CD4-positive, alpha-beta T cell treated with Interleukin-21 for 1 hour (primary cell): ENCODE measurements around the gene HOXD9.

Experiments used
- DNase-seq: peaks from one replicate; pipeline ENCODE4 v3.0.0-alpha.2; 2020

HOXD9 gene

DNA sequence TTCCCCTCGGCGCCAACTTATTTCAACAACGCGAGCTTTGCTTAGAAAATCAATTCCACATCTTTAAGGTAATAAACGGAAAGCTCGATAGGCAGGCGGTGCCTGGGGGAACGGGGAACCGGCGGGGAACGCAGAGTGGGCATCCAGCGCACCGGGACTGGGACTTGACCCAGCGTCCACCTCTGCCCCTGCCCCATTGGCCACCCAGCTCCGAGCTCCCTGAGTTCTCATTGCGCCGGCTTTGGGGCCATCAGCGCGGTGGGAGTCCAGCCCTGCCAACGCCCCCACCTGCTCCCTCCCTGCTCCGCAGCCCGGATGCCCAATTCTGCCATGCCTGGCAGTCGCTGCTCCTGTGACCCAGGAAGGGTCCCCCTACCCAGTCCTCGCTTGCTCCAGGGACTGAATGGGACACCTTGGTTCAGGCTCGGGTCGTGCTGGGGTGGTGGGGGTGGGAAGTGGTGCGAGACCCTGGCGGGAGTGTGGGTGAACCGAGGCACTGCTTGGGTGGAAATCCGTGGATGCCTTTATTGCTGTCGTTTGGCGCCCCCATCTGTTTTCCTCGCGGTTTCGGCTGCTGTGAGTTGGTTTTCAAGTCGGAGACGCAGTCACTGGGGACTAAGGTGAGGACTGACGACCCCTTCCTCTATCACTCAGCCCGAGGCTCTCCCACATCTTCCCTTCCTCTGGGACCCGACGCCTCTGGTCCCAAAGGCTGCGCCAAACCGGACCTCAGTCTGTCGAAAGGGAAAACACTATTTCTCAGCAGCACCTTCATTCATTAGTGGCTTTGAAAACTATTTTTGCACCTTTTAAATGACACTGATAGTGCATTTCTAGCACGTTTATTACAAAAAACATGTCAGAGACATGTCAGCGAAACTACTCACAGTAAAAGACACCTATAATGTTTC lies 36.4 kb upstream of the HOXD9 start:
- no peak for DNase-seq

DNA sequence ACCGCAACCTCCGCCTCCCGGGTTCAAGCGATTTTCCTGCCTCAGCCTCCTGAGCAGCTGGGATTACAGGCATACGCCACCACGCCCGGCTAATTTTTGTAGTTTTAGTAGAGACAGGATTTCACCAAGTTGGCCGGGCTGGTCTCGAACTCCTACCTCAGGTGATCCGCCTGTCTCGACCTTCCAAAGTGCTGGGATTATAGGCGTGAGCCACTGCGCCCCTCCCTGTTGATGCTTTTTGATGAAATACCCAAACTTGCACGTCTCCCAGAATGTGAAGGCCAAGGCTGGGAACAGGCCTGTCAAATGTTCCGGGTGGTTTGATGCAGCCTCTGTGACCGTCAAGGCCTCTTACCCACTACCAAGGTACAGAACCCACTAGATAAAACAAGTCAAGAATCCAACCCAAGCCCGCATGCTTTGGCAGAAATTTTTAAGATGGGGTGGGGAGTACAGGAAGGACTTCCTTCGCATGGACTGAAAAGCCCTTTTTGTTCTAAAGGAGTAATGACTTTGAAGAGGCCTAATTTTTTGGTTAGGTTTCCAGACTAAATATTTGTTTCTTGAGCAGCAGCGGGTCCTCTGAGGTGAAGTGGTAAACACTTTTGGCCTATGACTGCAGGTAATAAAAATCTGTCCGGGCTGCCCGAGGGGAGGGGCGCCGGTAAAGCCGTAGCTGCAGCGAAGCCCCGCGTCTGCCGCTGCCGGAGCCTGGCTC lies 35.0 kb upstream of the HOXD9 start:
- no peak for DNase-seq

DNA sequence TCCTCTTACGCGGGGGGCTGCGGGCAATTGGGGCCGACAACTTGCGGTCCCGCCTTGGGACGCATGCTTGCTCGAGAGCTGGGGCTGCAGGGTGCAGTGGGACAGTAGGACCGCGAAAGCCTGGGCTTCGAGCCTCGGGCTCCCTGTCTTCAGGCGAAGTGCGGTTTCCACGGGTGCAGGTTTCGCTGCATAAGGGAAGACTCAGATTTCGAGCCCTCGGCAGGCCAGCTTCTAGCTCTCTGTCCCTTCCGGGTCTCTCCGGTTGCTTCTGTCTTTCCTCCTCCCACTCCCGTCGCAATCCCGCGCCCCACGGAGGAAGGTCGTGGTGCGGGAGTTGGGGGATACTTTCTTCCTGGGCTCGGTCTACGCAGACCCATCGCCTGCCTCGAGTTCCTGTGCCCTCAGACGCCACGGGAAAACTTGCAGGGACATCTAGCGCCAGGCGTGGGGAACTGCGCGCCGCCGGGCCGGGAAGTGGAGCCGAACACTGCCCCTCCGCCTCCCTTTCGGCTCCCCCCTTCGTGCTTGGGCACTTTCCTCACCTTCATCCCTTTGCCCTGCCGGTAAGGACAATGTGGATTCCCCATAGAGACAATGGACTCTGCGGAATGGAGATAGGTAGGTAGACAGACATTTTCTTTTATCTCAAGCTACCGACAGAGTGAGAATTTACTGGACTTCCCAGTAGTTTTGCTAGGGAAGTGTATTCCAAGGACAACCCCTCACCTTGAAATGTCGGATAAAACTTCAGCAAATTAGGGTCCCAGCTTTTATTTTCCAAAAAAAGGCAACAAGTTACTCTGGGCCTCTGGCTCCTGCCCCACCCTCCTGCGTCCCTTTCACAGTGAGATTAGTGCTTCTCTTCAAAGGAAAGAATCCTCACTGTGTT lies 34.2 kb upstream of the HOXD9 start:
- DNase-seq: peak; percentile 29

DNA sequence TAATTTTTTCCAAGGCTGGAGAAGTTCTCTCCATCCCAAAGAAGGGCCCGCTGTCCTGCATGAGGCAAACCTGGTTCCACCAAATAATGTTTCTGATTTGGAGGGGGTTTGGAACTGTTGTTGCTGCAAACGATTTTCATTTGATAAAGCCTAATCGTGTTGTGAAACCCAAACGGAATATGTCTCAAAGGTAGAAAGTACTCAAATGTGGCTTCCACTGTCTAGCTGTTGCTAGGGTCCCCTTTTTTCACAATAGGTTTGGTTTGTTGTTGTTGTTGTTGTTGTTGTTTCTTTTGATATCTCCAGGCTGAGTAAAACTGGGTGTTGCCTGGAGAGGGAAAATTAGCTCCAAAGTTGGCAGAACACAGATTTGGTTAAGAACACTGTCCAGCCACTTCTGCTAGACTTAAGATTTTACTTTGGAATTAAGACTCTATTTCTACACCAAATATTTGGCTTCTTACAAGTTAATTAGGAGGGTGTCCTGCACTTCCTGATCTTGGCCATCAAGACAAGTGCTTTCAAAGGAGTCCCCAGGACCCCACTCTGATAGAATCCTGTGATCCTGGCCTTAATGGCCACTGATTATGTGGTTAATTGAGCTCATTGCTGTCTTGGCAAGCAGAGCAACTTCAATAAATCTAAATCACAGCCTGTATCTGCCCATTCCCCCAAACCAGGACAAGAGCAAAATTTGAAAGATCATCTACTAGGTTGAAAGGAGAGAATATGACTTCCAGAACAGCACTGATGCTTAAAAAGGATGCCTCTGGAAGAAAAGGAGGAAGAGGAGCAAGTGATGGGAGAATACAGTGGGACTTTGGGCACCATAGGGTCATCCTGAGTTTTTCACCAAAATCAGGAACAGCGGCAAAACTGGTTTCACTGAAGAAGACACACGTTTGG lies 33.3 kb upstream of the HOXD9 start:
- DNase-seq: no peak

DNA sequence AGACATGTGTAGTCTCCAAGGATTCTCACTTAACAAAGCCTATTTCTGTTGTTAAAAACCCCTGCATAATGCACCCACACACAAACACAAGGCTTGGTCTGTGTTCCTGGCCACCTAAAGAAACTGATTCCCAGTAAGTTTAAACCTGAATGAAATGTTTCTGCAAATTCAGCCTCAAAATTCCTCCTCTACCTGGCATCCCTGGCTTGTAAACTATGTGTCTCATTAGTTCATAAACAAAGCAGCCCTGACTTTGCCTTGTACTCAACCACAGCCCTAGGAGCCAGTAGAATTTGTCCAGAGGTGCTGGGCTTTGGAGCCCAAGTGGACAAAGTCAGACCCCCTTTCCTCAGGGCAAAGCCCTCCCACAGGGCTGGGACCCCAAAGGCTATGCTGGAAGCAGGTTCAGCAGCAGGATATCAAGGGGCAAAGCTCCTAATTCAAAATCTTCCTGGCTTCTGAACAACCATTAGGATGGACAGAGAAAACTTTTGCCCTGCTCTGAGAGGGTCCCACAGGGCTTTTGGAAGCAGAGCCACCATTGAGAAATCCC lies 32.6 kb upstream of the HOXD9 start:
- DNase-seq: no peak

DNA sequence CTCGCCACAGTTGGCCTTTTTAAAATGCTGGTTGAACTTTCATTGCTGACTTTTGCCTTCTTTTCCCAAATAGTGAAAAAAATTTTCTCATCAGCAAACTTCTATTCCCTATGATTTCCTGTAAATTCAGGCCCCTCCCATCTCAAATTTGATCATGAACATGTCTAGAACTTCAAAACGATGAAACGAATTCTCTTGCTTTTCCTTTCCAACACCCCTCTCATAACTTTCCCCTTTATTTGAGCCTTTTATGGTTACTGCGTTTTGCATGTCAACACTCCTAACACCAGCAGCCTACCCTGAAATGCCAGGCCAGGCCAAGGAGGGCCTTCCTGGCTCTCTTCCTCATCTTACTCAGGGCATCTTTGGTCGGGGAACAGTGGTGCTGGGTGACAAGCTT lies 31.7 kb upstream of the HOXD9 start:
- no peak for DNase-seq

DNA sequence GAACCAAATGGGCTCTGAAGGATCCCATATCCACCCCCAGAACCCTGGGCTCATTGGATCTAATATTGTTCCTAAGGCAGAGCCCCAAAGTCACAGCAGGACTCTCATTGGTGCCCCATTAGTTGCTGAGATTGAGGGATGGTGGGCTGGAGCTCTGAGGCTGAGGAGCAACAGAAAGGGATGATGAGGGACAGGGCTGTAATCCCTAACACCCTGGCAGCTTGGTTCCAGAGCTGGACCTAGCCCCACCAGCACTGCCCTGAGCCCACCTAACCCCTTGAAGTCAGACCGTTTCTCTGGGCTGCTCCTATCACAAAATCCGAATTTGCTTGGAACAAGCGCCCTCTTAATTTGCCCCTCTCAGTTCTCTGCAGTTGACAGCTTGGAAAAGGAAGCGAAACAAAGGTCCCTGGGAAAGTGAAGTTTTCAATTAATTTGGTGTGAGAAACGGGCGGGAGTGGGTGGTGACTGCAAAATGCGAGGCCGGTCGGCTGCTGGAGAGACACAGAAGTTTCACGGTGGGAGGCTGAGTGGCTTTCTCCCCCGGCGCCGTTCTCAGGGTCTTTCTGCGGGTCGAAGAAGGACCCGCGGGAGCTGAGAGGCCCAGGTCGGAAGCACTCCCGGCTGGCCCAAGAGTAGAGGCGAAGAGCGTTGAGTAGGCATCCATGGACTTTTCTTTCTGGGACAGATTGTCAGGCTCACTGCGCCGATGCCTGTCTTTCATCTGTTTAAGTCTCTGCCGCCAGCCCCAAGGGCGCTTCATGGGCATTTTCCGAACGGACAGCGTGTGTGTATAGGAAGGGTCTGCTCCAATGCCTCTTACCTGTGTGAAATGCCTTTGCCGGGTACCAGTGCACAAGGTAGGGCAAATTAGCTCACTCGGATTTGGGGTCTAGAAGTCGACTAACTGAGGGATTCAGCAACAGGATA lies 30.9 kb upstream of the HOXD9 start:
- no peak for DNase-seq

DNA sequence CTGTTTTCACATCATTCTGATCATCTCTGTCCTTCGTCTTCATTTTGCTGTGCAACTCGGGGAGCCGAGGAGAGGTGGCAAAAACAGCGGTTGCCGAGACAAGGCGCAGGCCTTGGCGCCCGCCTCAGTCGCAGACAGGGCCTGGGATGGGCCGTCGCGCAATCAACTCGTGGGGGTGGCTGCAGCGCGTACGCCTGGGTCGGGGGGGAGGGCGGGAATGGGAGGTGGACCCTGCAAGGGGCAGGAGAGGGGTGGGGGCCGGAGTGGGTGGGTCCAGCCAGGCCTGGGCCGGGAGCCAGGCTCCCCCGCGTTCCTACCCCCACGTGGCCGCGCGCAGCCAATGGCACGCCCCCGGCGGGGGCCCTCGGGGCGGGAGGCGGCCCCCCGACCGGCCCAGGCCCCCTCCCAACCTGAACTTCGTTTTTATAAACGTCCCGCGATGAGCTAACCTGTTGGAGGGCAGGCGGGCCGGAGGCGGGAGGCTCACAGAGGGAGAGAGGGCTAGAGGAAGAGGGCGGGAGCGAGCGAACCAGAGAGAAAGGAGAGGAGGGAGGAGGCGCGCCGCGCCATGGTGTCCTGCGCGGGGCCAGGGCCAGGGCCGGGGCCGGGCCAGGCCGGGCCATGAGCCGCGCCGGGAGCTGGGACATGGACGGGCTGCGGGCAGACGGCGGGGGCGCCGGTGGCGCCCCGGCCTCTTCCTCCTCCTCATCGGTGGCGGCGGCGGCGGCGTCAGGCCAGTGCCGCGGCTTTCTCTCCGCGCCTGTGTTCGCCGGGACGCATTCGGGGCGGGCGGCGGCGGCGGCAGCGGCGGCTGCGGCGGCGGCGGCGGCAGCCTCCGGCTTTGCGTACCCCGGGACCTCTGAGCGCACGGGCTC lies 30.0 kb upstream of the HOXD9 start, which contains the start of gene HOXD13:
TSS of gene HOXD13 (plus strand) at position 452 of the 875 bp plus-strand sequence. CDS start at position 622, 170 bp downstream.
- DNase-seq: no peak

DNA sequence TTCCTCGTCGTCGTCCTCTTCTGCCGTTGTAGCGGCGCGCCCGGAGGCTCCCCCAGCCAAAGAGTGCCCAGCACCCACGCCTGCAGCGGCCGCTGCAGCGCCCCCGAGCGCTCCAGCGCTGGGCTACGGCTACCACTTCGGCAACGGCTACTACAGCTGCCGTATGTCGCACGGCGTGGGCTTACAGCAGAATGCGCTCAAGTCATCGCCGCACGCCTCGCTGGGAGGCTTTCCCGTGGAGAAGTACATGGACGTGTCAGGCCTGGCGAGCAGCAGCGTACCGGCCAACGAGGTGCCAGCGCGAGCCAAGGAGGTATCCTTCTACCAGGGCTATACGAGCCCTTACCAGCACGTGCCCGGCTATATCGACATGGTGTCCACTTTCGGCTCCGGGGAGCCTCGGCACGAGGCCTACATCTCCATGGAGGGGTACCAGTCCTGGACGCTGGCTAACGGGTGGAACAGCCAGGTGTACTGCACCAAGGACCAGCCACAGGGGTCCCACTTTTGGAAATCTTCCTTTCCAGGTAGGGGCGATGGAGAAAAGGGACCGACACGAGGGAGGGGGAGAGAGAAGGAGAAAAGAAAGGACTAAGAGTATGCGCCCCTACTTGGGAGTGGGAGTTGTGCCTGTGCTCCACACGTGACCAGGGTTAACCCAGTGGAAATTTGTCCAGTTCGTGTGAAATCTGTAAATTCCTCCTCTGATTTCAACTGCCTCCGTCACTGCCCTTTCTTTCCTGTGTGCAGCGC lies 29.2 kb upstream of the HOXD9 start:
- DNase-seq: no peak

DNA sequence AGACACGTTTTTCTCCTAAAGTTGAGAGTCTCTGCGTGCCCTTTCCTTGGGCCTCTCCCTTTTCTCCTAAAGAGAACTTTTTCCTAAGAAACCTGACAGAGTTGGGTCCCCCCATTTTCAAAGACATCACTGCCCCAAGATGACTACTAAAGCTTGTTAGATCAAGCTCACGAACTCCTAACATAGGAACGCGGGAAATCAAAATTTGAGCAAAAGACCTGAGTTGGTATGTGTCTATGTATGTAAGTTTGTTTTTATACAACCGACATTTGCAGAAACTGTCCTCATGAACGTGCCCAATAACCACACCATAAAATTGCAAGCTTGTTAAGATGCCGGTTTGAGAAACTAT lies 28.6 kb upstream of the HOXD9 start:
- DNase-seq: no peak

DNA sequence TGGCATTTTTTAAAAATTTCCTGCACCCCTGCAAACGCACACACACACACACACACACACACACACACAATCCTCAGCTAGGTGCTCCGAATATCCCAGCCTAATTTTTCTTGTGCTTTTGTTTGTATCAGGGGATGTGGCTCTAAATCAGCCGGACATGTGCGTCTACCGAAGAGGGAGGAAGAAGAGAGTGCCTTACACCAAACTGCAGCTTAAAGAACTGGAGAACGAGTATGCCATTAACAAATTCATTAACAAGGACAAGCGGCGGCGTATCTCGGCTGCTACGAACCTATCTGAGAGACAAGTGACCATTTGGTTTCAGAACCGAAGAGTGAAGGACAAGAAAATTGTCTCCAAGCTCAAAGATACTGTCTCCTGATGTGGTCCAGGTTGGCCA lies 28.2 kb upstream of the HOXD9 start:
- DNase-seq: no peak

DNA sequence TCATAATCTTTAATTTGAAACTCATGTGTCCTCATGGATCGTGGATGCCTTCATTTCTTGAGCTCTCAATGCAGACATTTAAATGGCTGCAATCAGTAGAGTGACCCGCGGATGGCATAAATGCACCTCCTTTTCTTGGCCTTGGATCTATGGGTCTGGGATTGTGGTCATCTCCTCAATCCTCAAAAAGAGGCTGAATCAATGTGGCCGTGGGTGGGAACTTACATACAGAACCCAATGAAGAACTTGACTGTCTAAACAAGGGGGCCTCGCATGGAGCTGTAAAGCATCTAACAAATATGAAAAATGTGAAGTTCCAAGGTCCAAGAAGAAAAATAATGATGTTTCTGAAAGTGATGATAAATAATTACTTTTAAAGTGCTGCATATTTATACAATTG lies 27.1 kb upstream of the HOXD9 start:
- DNase-seq: no peak

DNA sequence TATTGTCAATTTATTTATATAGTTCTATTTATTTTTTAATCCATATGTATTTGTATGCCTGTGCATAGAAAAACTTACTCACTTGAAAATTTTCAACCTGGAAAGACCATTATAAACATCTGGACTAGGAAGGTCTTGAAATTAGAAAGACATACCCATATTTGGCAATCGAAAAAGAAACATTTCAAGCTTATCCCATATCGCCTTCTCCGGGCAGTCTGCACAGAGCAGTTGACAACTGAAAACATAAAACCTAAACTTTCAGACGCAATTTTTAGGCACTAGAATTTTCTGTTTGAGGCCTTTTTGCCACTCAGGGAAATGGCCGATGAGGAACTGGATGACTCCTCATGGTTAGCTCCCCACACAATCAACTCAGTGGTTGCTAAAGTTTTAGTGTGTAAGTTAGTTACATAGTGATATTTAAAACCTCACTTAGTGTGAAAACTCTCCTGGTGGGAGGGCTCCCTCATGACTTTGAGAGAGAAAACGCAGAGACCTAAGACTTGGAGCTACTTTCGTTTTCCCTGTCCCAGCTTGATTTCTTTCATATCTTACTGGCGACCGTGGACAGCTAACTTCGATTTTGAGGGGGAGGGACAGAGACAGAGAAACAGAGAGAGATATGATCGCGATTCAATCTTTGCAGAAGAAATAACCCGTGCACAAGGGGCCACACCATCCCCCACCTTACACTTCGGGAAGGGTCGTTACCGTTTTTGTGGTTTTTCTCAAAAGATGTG lies 26.1 kb upstream of the HOXD9 start:
- DNase-seq: no peak

DNA sequence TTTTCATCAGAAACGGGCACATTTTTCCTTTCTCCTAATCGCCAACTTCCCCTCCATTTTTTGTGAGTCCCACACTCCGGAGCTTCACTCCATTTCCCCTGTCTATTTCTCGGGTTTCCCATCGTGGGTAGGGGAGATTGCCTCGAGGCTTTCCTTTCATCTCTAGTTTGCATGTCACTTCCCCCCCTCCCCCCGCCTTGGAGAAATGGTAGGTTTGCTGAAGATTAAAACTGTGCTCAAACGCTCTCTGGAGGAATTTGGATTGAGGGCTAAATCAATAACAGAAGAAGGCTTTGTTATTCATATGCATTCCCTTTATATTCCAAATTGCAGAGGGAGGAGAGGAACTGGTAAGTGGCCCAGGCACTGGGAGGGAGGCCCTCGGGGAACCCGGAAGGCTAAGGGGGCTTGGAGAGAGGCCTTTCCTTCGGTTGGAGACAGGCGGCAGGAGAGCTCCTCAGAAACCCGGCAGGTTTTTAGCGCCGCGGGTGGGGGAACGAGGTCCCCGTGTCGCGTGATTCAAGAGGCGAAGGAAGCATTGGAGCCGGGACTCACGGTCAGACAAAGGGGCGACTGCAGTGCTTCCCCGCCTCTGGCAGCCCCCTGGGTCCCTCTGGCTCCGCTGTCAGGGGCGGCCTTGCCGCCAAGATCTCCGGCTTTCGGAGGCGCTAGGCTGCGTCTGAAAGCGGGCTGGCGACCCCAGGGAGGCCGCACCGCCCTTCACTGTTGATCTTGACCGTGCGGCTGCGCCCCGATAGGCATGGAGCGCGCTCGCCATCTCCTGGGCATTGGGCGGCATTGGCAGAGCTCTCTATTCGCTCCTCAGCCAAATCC lies 25.3 kb upstream of the HOXD9 start:
- peak; percentile 58 for DNase-seq

DNA sequence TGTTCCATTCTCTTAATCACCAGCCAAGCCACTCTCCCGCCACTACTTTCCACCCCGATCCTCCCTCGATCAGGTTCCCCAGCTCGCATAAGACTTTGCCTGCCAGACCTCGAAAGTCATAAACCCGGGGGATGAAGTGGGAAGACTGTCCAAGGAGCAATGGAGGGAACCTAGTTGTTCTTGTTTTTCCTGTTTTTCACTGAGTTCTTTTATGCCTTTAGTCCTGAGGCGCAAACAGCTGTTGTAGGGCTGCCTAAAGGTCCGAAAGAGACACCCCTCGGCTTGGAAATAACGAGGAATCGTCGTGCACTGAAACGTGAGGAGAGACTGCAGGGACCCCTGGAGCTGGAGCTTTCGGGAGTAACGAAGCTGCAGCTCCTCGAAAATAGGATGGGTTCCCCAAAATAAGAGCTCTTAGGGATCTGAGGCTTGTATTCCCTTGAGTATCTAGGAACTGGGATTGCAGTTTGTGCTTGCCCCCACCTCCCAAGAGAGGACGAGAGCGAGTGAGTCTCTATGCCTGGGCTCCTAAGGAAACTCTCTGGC lies 24.6 kb upstream of the HOXD9 start:
- no peak for DNase-seq

DNA sequence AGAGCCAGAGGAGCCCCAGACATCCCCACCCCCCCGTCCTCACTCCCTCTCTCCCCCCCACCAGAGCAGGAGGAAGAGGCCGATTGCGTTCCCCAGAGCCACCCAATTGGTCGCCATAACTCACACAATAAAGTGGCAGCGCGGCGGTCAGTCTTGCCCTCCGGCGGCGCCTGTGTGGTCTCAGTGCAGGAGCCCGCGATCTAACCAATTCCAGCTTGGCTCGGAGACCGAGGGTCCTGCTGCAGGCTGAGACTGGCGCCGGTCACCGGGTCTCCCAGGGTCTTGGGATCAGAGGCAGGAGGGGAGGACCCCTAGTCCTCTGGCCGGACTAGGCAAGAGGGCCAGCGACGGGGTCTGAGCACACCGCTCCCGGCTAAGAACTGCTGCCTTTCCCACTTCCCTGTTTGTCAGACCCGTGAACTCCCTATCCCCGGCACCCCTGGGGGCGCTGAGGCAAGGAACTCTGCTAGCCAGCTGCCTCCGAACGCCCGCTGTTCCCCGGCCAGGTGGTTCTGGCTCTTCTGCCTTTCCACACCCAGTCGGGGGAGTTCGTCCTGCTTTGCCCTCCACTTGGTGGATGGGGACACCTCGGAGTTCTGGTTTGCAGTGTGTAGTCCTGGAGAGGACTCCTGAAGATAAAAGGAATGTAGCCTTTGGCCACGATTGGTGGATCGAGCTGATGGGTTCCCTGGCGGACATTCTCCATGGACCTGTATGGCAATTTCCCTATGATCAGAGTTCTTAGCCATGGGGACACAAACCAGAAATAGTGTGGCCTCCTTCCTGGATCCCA lies 24.0 kb upstream of the HOXD9 start:
- no peak for DNase-seq
